ENCODE data around the gene KIAA1671. TPM values are rescaled to one million over a fixed set of nuclear protein-coding genes. Genes with fewer than 3 reads are reported as not detected.

Gene KIAA1671
- total and polyA plus RNA-seq, 10 donors, result 0.72 to 11.9 (median 8.2) TPM

- no peak overlapping the region for H3K4me3 ChIP-seq
- intact Hi-C loops (cut with DNase I; ENCODE audit: low total_unique reads), result no loop called here
- TF ChIP-seq CTCF (IDR thresholded peaks at IDR 0.05 in 8 of 11, conservative IDR thresholded peaks at IDR 0.05 in 3 of 11) (no peak), POLR2AphosphoS5 (IDR thresholded peaks at IDR 0.05) (no peak), POLR2A (IDR thresholded peaks at IDR 0.05) (no peak)
- H3K27ac ChIP-seq, result no peak overlapping the region
- no peak for DNase-seq
- H3K4me1 ChIP-seq, result no peaks in the 10 kb centered on the region
- WGBS, 5 donors, result 67 to 87% (median 77%) methylated on average over 5 to 10 of the region's 10 CpGs
- no peaks in the 10 kb centered on the region for H3K9me3 ChIP-seq
- H3K27me3 ChIP-seq (replicated peaks in 1 of 7), result no peaks in the 10 kb centered on the region
- H3K36me3 ChIP-seq, result no peaks in the 10 kb centered on the region
Observed at GRCh38 chr22:25159028-25159427, 206.5 kb downstream of the KIAA1671 start.

GRCh38 chr22:25160120-25160996 is 207.8 kb downstream of the KIAA1671 start:
- H3K4me1 ChIP-seq, result no peaks in the 10 kb centered on the region
- TF ChIP-seq POLR2AphosphoS5 (IDR thresholded peaks at IDR 0.05), result no peak
- no peak for TF ChIP-seq POLR2A (IDR thresholded peaks at IDR 0.05)
- TF ChIP-seq CTCF (IDR thresholded peaks at IDR 0.05 in 8 of 11, conservative IDR thresholded peaks at IDR 0.05 in 3 of 11), result no peak
- no peaks in the 10 kb centered on the region for H3K9me3 ChIP-seq
- no peaks in the 10 kb centered on the region for H3K27me3 ChIP-seq (replicated peaks in 1 of 7)
- no peaks in the 10 kb centered on the region for H3K36me3 ChIP-seq
- no peak overlapping the region for H3K4me3 ChIP-seq
- WGBS, 5 donors, result 85 to 91% (median 91%) methylated on average over 10 to 11 of the region's 11 CpGs
- no peak overlapping the region for H3K27ac ChIP-seq
- no peak for DNase-seq
- intact Hi-C loops (cut with DNase I; ENCODE audit: low total_unique reads), result no loop called here

GRCh38 chr22:25161017-25161915 is 208.8 kb downstream of the KIAA1671 start:
- no peak for DNase-seq
- no peaks in the 10 kb centered on the region for H3K27me3 ChIP-seq (replicated peaks in 1 of 7)
- H3K4me3 ChIP-seq, result no peak overlapping the region
- H3K27ac ChIP-seq, result no peak overlapping the region
- H3K36me3 ChIP-seq, result no peaks in the 10 kb centered on the region
- 73 to 81% (median 80%) methylated on average over 14 of the region's 14 CpGs for WGBS, 5 donors
- TF ChIP-seq POLR2A (IDR thresholded peaks at IDR 0.05) (no peak), POLR2AphosphoS5 (IDR thresholded peaks at IDR 0.05) (no peak), CTCF (IDR thresholded peaks at IDR 0.05 in 8 of 11, conservative IDR thresholded peaks at IDR 0.05 in 3 of 11) (no peak)
- H3K4me1 ChIP-seq, result no peaks in the 10 kb centered on the region
- no peaks in the 10 kb centered on the region for H3K9me3 ChIP-seq
- intact Hi-C loops (cut with DNase I; ENCODE audit: low total_unique reads), result no loop called here

Measured in spleen (tissue), 11 donors.